DMS114 treated with DMSO at 0.1 percent for 48 hours (cell line): ENCODE results near the gene PSMA7.

Source experiments
- DNase-seq: peaks from one replicate; lab custom pipeline; 2025; ENCODE audit not compliant: unreplicated experiment; lab: John Stamatoyannopoulos, UW

Gene PSMA7

GRCh38 chr20:62096421-62097380 is 46.5 kb downstream of the PSMA7 start:
- DNase-seq: no peak

GRCh38 chr20:62089393-62089792 is 53.8 kb downstream of the PSMA7 start:
- no peak for DNase-seq

- DNase-seq: no peak
Measured at GRCh38 chr20:62088258-62089127, 54.7 kb downstream of the PSMA7 start.

GRCh38 chr20:62087632-62088031 is 55.6 kb downstream of the PSMA7 start:
- no peak for DNase-seq

GRCh38 chr20:62087227-62087626 is 56.0 kb downstream of the PSMA7 start:
- no peak for DNase-seq
